ENCODE data around the gene XRCC1.

GRCh38 chr19:43496960-43497359 lies 78.4 kb downstream of the XRCC1 start:
- TF ChIP-seq POLR2AphosphoS5 (IDR thresholded peaks at IDR 0.05; ENCODE audit: low read depth, low read length) (no peak), CTCF (IDR thresholded peaks at IDR 0.05) (no peak), JUND (IDR thresholded peaks at IDR 0.05) (no peak)

Measured in SK-N-SH (cell line).